GM18508 (cell line): ENCODE measurements around the gene PVR.

Source experiments
- ATAC-seq: cut with Tn5 transposase; IDR thresholded peaks from one replicate; pipeline ENCODE4 v1.9.1; 2021; ENCODE audit warnings: moderate number of reproducible peaks; ENCODE audit not compliant: insufficient read depth, unreplicated experiment

Gene PVR

GRCh38 chr19:44642377-44642776, 1.3 kb upstream of the PVR start:
- no peak for ATAC-seq

DNA sequence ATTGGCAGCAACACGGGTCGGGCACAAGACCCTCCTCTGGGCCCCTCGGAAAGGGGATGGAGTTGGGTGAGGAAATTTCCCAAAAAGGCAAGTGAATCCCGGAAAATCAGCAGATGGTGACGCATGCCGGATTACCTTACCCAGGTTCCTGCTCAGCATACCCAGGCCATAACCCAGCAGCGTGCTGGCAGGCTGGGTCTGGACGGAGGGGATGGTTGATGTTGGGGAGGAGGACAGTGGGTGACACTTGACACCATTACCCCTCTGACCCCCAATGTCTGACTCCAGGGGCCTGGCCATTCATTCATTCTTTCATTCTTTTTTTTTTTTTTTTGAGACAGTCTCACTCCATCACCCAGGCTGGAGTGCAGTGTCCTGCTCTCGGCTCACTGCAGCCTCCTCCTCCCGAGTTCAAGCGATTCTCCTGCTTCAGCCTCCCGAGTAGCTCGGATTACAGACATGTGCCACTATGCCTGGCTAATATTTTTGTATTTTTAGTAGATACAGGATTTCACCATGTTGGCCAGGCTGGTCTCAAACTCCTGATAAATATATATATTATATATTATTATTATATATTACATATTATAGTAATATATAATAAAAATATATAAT, 799 bp downstream of the PVR start:
- no peak for ATAC-seq

- no peak for ATAC-seq
These were observed 1.8 kb downstream of the PVR start for GRCh38 chr19:44645407-44646048.

DNA sequence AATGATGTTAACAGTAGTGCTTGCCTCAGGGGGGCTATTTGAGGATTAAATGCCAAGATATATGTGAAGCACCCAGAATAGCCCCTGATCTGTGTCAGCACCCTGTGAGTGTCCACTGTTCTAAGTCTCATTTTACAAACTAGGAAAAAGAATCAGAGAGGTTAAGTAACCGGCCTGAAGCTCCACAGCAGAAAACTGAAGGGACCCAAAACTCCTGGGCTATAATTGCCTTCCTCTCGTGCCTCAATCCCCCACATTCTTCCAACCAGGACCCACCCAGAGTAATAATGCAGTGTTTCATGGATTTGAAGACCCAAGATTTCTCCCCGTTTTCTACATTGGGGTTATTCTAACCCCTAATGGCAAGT, 2.3 kb downstream of the PVR start:
- no peak for ATAC-seq

DNA sequence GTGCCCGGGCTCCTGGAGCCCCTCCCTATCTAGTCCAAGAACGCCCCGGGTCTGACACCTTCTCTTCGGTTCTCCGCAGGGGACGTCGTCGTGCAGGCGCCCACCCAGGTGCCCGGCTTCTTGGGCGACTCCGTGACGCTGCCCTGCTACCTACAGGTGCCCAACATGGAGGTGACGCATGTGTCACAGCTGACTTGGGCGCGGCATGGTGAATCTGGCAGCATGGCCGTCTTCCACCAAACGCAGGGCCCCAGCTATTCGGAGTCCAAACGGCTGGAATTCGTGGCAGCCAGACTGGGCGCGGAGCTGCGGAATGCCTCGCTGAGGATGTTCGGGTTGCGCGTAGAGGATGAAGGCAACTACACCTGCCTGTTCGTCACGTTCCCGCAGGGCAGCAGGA, 3.4 kb downstream of the PVR start:
- ATAC-seq = no peak

- no peak for ATAC-seq
These were observed 5.0 kb downstream of the PVR start for GRCh38 chr19:44648631-44649251.

DNA sequence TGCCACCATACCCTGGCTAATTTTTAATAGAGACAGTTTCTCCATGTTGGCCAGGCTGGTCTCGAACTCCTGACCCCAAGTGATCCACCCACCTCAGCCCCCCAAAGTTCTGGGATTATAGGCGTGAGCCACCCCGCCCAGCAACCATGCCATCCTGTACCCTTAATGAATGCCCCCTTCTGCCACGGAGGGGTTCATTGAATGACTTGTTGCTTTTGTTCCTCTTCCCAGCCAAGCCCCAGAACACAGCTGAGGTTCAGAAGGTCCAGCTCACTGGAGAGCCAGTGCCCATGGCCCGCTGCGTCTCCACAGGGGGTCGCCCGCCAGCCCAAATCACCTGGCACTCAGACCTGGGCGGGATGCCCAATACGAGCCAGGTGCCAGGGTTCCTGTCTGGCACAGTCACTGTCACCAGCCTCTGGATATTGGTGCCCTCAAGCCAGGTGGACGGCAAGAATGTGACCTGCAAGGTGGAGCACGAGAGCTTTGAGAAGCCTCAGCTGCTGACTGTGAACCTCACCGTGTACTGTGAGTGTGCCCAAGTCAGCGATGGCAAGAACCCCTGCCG, 6.0 kb downstream of the PVR start:
- no peak for ATAC-seq

DNA sequence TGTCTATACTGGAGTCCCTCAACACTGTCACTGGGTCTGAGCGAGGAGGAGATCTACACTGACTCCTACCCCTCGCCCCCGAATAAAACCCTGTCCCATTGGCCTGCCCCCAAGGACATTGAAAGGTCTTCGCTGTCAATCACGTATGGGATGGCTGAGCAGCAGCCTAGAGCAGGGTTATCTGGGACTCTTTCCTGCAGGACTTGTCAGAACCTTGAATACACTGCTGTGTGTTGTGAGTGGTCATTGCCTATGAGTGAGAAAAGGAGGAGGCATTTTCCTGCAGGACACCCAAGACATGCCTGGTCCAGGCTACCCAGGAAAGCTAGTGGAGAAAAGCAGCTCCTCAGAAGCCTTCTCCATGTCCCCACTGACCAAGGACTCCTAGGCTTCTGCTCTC, 9.6 kb downstream of the PVR start:
- ATAC-seq = no peak

GRCh38 chr19:44653977-44654774, 10.5 kb downstream of the PVR start:
- ATAC-seq = no peak

DNA sequence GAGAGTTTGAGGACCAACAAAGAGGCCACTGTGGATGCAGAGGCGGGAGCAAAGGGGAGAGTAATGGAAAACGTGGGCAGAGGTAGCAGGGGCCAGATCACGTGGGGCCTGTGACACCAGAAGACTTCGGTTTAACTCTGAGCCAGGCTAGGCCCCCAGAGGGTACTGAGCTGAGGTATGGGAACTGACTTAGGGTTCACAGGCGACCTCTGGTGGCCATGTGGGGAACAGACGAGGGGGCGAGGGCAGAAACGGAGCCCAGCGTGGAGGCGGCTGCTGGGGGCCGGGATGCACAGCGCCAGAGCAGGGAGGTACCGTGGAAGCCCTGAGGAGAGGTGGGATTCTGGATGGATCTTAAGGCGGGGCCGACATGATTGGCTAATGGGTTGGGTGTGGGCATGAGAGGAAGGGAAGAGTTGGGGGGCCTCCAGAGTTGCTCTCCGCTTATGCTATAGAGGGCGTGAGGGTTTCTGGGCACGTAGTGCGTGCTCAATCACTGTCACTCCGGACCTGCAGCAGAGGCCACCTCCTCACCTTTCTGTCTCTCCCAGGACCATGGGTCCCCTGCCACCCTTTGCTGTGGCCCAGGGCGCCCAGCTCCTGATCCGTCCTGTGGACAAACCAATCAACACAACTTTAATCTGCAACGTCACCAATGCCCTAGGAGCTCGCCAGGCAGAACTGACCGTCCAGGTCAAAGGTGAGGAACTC, 13.7 kb downstream of the PVR start:
- ATAC-seq = no peak

- no peak for ATAC-seq
These were observed 14.5 kb downstream of the PVR start for GRCh38 chr19:44658069-44658733.

GRCh38 chr19:44660081-44660480, 16.4 kb downstream of the PVR start:
- no peak for ATAC-seq

GRCh38 chr19:44661205-44661604, 17.5 kb downstream of the PVR start:
- ATAC-seq = no peak

- ATAC-seq = no peak
These were observed 18.2 kb downstream of the PVR start for GRCh38 chr19:44661904-44662303.

DNA sequence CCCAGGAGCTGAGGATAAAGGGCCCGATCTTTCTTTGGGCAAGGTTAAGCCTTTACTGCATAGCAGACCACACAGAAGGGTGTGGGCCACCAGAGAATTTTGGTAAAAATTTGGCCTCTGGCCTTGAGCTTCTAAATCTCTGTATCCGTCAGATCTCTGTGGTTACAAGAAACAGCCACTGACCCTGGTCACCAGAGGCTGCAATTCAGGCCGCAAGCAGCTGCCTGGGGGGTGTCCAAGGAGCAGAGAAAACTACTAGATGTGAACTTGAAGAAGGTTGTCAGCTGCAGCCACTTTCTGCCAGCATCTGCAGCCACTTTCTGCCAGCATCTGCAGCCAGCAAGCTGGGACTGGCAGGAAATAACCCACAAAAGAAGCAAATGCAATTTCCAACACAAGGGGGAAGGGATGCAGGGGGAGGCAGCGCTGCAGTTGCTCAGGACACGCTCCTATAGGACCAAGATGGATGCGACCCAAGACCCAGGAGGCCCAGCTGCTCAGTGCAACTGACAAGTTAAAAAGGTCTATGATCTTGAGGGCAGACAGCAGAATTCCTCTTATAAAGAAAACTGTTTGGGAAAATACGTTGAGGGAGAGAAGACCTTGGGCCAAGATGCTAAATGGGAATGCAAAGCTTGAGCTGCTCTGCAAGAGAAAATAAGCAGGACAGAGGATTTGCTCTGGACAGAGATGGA, 19.1 kb downstream of the PVR start:
- no peak for ATAC-seq

- no peak for ATAC-seq
These were observed 20.3 kb downstream of the PVR start for GRCh38 chr19:44663996-44664395.

DNA sequence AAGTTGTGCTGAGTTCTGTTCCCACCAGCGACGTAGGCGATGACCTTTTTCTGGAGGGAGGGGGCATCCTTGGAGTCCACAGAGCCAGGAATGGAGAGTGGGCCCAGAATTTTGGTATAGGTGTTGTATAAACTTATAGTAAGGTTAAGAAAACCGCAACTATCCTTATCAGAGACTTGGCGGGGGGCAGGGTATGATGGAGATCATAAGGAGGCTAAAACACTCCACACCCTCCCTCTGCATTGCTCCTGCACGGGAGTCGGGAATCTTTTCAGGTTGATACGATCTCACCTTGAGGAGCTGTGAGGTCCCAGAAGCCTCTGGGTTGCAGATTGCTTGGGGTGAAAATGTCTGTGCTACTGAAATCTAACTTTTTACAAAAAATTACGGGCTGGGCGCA, 21.3 kb downstream of the PVR start:
- no peak for ATAC-seq

DNA sequence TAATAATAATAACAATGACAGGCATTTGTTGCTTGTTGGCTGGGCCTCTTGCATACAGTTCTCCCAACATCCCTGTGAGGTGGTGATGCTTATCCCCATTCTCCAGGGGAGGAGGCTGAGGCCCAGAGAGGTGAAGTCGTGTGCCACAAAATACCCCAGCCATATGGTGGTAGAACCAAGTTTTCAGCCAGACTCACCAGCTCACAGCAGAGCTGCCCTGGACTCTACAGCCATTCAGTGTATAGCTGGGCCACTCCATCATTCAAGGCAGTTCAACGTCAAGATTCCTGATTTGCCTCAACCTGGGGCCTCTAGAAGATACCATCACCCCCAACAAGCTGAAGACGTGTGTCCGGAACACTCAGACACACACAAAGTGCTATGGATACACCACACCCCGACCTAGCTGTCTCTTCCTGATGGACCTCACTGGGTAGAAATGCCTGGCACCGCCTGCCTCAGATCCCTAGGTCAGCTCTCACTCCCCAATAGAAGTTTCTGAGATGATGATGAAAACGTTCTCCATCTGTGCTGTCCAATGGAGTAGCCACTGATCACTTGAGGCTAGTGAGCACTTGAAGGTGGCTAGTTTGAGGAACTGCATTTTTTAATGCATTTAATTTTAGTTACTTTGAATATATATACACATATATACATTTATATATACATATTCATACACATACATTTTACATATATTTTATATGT, 23.3 kb downstream of the PVR start:
- ATAC-seq = no peak
